DOHH2 (cell line): ENCODE data around the gene PACRG.

Experiments used
- EZH2phosphoT487 ChIP-seq: fragments of 200-600 bp; sonication (generic); IDR thresholded peaks from 2 replicates; pipeline ENCODE4 v1.6.1; 2017; ENCODE audit warnings: borderline replicate concordance, mild to moderate bottlenecking, antibody characterized with exemption, low read length, moderate library complexity, mixed read lengths
- TF ChIP-seq, protein P1 (sequence below): fragments of 200-600 bp; sonication (generic); IDR thresholded peaks from one replicate; pipeline ENCODE4 v1.5.1; 2014; ENCODE audit warnings: antibody characterized with exemption, mild to moderate bottlenecking, low read depth, low read length; ENCODE audit not compliant: poor library complexity, severe bottlenecking

DNA sequence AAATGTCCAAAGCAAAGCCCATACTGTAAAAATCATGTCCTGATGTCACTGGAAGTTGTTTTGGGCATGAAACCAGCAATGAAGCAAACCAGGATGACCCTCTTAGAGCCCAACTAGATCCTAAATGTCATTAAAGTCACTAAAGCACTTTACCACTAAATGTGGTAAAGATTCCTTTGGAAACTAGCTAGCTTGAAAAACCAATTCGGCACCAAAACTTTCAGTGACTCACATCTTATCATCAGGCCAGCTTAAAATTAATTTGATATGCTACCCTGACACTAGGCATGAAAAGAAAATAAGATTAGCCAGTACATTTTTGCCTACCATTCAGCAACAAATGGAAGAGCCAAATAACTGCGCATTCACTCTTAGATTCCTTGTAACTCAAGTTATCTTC, 145.8 kb downstream of the PACRG start:
- TF ChIP-seq, protein P1, sequence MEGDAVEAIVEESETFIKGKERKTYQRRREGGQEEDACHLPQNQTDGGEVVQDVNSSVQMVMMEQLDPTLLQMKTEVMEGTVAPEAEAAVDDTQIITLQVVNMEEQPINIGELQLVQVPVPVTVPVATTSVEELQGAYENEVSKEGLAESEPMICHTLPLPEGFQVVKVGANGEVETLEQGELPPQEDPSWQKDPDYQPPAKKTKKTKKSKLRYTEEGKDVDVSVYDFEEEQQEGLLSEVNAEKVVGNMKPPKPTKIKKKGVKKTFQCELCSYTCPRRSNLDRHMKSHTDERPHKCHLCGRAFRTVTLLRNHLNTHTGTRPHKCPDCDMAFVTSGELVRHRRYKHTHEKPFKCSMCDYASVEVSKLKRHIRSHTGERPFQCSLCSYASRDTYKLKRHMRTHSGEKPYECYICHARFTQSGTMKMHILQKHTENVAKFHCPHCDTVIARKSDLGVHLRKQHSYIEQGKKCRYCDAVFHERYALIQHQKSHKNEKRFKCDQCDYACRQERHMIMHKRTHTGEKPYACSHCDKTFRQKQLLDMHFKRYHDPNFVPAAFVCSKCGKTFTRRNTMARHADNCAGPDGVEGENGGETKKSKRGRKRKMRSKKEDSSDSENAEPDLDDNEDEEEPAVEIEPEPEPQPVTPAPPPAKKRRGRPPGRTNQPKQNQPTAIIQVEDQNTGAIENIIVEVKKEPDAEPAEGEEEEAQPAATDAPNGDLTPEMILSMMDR = no peak
- TF ChIP-seq EZH2phosphoT487 = no peak
